GM19468 (cell line): ENCODE measurements around the gene HMGN4.
"Not testable (repeated sequence)": the region's sequence is repeated elsewhere in the genome, so short reads cannot be mapped to it uniquely, and the experiment has no call there.

Source experiments
- ATAC-seq: cut with Tn5 transposase; IDR thresholded peaks from one replicate; pipeline ENCODE4 v1.9.1; 2021; ENCODE audit warnings: mild to moderate bottlenecking, moderate library complexity, moderate number of reproducible peaks; ENCODE audit not compliant: unreplicated experiment; ENCODE audit errors: extremely low read depth

The HMGN4 gene

GRCh38 chr6:26521600-26522391, 16.4 kb upstream of the HMGN4 start:
- ATAC-seq: peak; percentile 53

- not testable (repeated sequence) for ATAC-seq
Measured at GRCh38 chr6:26522486-26523228, 15.5 kb upstream of the HMGN4 start.

GRCh38 chr6:26524314-26524713, 13.9 kb upstream of the HMGN4 start:
- ATAC-seq: not testable (repeated sequence)

- no peak for ATAC-seq
Measured at GRCh38 chr6:26524722-26525370, 13.3 kb upstream of the HMGN4 start.

GRCh38 chr6:26525838-26526237, 12.3 kb upstream of the HMGN4 start:
- no peak for ATAC-seq

GRCh38 chr6:26526928-26527327, 11.2 kb upstream of the HMGN4 start:
- ATAC-seq: no peak

GRCh38 chr6:26530203-26530602, 8.0 kb upstream of the HMGN4 start:
- ATAC-seq: no peak

- no peak for ATAC-seq
Measured at GRCh38 chr6:26531897-26532296, 6.3 kb upstream of the HMGN4 start.

- no peak for ATAC-seq
Measured at GRCh38 chr6:26532699-26533531, 5.3 kb upstream of the HMGN4 start.

- no peak for ATAC-seq
Measured at GRCh38 chr6:26533532-26533931, 4.6 kb upstream of the HMGN4 start.

- no peak for ATAC-seq
Measured at GRCh38 chr6:26534681-26535465, 3.3 kb upstream of the HMGN4 start.

GRCh38 chr6:26536571-26537159, 1.5 kb upstream of the HMGN4 start:
- peak; percentile 28 for ATAC-seq

- ATAC-seq: peak; percentile 26
Measured at GRCh38 chr6:26537160-26537845, 863 bp upstream of the HMGN4 start.

- ATAC-seq: no peak
Measured at GRCh38 chr6:26538572-26538902, 371 bp downstream of the HMGN4 start.

- no peak for ATAC-seq
Measured at GRCh38 chr6:26539071-26539615, 977 bp downstream of the HMGN4 start.

GRCh38 chr6:26541579-26541978, 3.4 kb downstream of the HMGN4 start:
- ATAC-seq: no peak

- no peak for ATAC-seq
Measured at GRCh38 chr6:26543953-26544352, 5.8 kb downstream of the HMGN4 start.

- no peak for ATAC-seq
Measured at GRCh38 chr6:26544473-26544872, 6.3 kb downstream of the HMGN4 start.
